Amygdala (tissue), 56 donors: ENCODE measurements around the gene CEACAM18.
"Not testable (repeated sequence)": the region's sequence is repeated elsewhere in the genome, so short reads cannot be mapped to it uniquely, and the experiment has no call there.

Experiments
- DNase-seq, 56 donors: peaks; one replicate each; lab custom pipeline; 2025; lab: John Stamatoyannopoulos, UW

CEACAM18 gene

DNA sequence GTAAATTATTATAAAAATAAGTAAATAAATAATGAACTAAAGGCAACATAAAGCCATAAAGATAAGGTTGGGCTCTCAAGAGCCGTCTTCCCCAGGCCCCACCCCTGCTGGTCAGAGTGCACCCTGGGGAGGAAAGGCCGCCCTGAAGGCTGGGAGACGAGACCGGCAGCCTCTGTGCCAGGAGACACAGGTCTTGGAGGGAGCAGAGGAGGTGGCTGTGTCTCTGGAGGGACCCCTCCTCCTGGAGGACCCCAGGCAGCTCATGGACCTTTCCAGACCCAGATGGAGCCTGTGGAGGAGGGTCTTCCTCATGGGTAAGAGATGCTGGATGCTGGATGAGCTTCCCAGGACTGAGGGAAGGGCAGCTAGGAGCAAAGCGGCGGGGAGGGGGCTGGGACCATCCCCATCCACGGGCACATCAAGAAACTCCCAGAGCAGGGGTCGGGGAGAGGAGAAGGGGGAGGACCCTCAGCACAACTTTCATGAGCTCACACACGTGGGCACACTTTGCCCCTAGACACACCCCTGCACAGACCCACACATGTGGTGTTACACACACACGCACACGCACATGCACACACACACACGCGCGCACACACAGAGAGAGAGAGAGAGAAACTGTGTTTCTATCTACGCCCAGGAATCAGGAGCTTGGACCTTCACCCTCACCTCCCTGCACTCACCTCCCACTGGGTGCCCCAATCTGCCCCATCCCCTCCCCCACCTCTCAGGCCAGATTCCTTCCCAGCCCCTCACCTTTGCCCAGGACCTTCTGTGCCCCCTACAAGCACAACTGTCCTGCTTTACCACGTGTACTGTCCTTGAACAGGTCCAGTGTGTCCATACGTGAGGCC, at the start of gene CEACAM18:
CEACAM18 (plus strand) TSS at position 159 of the 854 bp plus-strand sequence.
- DNase-seq, result no peak

DNA sequence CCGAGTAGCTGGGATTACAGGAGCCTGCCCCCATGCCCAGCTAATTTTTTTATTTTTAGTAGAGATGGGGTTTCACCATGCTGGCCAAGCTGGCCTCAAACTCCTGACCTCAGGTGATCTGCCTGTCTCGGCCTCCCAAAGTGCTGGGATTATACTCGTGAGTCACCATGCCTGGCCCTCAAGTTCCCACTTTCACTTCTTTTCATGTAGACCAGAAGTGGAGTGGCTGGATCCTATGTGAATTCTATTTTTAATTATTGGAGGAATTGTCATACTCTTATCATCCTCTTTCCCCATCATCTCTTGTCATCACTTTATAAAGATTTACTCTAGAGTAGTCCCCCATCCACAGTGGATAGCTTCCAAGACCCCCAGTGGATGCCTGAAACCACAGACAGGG, 48.1 kb upstream of the CEACAM18 start:
- no peak for DNase-seq

DNA sequence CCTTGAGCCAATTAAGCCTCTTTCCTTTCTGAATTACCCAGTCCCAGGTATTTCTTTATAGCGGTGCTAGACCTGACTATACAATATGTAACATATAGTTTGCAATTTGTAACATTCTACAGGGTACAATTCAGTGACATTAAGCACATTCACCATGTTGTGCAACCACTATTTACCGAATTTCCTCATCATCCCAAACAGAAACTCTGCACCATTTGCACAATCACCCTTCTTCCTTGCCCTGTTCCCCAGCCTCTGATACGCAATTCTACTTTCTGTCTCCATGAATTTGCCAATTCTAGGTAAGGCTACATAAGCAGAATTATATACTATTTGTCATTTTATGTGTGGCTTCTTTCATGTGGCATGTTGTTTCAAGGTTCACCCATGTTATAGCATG, 47.2 kb upstream of the CEACAM18 start:
- DNase-seq, result no peak

DNA sequence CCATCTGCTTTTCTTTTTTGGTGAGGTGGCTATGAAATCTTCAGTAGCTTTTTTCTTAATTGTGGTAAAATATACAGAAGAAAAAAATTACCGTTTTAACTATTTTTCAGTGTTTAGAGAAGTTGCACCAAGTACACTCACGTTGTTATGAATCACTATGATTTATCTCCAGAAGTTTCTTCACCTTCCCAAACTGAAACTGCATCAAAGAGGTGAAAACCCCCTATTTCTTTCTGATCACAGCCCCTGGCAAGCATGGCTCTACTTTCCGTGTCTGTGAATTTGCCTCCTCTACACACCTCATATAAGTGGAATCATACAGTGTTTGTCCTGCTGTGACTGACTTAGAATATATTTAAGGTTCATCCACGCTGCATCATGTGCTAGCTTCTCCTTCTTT, 45.3 kb upstream of the CEACAM18 start:
- no peak for DNase-seq

DNA sequence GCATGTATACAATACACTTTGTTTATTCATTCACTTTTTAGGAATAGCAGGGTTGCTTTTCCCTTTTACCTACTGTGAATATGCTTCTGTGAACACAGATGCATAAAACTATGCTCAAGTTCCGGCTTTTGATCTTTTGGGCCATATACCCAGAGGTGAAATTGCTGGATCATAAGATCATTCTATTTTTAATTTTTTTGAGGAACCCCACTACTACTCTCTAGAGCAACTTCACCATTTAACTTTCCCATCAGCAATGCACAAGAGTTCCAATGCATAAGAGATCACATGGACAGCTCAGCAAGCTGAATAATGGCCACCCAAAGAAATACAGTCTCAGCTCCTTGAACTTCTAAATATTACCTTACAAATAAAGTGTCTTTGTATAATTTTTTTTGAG, 43.9 kb upstream of the CEACAM18 start:
- DNase-seq, result no peak

DNA sequence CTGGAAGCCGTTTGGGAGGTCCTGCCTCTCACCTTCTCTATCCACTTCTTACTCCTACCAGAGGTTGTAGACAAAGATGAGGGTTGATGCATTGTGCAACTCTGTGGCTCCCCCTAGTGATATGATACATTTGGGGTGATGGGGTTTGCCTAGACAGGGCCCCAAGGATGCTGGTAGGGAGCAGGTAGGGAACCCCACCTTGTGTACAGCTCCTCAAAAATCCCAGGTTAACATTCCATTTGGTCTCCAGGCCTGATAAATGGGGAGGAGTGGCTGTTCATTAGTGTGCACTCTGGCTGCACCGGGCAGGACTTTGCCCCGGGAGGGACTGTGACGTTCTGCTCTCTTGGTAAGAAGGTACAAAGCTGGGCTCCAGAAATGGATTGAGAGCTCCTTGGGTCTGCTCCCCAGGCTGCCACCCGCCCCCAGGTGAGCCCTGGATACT, 39.3 kb upstream of the CEACAM18 start:
- no peak for DNase-seq

DNA sequence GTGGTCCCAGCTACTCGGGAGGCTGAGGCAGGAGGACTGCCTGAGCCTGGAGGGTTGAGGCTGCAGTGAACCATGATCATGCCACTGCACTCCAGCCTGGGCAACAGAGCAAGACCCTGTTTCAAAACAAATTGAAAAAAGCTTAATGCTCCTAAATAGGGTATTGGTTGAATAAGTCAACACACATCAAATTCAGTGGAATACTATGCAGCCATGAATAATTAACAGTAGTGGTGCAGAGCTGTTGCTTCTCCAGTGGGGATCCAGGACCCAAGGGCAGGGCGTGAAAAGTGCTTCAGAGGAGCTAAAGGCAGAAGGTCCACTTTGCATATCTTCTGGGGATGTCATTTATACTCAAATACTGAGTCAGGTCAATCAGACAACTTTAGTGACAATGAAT, 38.3 kb upstream of the CEACAM18 start:
- DNase-seq, result no peak

DNA sequence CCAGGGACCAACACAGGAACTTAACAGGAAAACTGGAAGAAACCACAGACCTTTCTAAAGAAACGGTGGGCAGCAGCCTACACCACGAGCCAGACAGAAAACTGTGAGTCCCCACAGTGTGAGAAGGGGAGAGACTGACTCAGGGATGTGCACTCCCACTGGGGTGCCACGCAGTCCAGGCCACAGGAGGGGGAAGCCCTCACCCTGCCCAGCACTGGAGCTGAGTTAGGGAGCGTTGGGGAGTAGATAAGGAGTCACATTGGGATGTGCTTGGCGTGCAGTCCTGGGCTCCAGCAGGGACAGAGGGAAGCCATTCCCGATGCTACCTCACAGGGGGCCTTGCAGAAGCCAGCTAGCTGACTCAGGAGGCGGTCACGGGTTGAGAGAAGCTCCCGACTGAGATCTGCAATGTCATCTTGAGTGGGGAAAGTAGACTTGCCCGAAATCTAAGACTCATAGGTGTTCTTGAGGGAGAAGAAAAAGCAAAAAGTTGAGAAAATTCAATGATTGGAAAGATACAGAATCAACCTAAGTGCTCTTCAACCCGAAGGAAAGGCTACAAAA, 37.4 kb upstream of the CEACAM18 start:
- no peak for DNase-seq

DNA sequence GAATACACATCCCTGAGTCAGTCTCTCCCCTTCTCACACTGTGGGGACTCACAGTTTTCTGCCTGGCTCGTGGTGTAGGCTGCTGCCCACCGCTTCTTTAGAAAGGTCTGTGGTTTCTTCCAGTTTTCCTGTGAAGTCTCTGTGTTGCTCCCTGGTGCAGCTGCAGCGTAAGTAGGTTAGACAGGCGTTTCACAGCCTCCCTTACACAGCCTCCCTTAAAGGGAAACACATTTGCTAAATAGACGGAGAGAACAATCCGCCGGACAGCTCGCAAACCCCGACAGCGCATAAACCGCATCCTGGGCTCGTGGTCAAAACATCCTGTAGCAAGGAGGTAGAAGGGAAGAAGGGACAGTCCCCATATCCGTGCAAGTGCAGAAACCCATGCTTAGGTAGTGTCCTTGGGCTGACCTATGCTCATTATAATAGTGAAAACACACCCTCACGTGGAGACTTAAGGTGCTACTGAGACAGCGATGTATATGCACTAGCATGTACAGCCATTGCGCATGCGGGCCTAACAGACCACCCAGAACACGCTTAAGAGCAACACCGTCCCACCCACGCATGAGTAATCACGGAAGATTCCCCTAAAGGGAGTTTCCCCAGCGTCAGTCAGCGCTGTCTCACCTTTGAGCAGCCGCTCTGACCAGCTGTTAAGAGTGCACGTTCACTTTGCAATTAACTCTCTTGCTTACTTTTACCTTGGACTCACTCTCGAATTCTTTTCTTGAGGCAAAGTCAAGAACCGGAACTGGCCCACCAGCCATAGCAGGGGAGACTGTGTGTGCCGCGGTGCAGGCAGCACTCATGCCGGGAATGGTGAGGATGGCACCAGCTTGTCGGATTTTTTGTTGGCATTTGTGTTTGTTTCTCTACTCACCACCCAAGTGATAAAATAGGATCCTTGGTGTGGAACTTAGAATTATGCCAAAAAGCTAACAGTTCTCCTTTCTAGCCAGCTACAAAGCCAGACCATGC, 36.6 kb upstream of the CEACAM18 start:
- no peak for DNase-seq

DNA sequence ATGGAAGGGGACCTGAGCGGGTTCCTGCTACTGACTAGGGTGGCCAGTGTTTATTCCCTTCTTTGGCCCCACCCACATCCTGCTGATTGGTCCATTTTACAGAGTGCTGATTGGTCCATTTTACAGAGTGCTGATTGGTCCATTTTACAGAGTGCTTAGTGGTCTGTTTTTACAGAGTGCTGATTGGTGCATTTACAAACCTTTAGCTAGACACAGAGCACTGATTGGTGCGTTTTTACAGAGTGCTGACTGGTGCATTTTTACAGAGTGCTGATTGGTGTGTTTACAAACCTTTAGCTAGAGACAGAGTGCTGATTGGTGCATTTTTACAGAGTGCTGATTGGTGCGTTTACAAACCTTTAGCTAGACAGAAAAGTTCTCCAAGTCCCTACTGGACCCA, 30.8 kb upstream of the CEACAM18 start:
- DNase-seq, result not testable (repeated sequence)

DNA sequence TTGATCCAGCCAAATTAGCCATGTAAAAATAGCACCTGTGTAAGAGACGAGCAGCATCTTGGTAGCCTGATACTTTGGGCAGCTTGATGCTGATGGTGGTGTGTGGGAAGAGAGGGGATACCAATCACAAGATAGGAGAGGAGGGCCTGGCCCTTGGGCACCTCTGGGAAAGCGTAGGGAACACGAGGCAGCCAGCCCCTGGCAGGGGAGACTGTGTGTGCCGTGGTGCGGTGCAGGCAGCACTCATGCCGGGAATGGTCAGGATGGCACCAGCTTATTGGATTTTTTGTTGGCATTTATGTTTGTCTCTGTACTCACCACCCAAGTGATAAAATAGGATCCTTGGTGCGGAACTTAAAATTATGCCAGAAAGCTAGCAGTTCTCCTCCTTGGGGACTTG, 30.3 kb upstream of the CEACAM18 start:
- DNase-seq, result no peak

DNA sequence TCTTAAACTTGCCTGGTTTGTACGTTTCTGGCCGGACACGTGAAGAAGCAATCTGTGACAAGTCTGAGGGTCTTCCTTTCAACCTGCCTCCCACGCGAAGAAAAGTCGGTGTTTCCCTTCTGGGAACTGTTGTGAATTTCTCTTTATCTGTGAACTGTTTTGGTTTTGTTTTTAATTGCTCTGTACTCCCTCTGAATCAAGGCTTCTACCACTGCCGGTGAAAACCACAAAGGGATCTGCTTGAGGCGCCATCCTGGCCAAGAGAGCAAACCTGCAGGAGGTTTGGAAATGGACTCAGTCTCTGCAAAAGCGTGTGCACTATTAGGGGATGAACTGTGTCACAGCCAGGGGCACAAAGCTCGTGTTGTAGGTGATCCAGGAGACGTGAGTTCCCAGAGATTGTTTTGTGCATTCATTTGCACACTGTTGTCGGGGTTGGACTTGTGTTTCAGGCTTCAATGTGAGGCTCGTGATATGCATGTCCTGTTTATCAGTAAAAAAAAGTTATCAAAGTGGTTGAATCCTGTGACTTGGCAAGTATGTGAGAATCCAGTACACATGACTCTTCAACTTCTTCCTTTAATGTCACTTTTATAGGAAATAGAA, 29.8 kb upstream of the CEACAM18 start:
- DNase-seq, result no peak

DNA sequence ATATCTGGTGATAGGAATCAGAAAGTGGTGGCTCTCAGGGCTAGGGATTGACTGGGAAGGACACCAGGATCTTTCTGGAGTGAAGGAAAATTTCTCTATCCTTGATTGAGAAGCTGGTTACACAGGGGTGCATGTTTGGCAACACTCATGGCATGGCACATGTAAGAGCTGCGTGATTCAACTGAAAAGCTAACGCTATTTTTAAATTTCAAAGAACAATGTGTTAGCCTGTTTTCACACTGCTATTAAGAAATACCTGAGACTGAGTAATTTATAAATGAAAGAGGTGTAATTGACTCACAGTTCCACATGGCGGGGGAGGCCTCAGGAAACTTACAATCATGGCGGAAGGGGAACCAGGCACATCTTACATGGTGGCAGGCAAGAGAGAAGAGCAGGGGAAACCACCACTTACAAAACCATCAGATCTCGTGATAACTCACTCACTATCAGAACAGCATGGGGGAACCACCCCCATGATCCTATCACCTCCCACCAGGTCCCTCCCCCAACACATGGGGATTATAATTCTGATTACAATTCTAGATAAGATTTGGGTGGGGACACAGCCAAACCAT, 27.5 kb upstream of the CEACAM18 start:
- no peak for DNase-seq

DNA sequence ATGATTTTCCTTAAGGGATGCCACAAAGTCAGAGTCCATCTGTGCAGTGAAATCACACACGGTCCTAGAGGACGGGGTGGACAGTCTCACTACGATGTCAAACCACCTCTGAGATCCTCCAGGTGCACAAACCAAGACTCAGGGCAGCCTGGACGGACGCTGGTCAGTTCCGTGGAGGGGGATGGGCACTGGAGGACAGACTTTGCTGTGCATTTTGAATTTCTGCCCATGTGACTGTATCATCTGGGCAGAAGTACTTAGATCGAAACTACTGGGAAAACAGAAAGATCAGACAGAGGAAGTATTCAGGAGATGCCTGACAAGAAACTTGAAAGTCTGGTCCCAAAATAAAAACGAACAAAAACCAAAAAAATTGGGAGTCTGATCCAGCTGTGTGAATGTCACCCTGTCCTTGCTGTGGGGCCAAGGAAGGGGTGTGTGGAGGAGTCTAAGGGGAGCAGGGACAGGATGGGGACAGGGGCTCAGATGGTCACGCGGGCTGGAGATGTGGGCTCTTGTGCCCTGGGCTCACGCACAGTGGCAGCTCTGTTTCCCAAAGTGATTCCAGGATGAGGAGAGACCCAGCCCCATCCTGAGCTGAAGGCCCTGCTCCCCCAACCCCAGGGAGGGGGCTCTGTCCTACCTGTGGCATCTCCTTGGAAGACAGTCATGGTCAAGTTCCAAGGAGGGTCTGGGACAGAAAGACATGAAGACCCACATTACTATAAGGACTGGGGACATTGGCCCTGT, 21.6 kb upstream of the CEACAM18 start:
- DNase-seq, result no peak

DNA sequence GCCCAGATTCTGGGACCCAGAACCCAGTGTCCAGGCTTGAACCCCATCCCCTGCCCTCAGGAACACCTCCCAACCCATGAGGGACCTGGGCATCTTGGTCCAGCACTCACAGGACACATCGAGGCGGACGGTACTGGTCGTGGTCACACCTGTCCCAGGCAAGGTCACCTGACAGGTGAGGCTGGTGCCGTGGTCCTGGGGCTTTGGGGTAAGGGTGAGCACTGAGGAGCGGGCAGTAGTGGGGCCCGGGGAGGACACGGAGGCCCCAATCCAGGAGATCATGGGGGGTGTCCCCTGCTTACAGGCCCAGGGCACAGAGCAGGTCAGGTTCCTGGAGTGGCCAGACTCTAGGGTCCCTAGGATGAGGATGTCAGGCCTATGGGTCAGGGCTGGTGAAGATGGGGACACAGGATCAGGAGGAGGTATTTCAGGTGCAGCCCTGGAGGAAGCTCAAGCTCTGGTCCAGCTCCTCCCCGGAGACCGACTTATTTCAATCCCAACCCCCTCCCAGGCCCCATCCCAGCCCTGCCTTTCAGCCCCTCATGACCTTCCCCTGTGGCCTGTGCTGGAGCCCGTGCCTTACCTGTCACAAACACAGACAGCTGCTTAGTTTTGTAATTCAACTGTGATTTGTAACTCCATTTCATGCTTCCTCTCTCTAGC, 20.9 kb upstream of the CEACAM18 start:
- no peak for DNase-seq

DNA sequence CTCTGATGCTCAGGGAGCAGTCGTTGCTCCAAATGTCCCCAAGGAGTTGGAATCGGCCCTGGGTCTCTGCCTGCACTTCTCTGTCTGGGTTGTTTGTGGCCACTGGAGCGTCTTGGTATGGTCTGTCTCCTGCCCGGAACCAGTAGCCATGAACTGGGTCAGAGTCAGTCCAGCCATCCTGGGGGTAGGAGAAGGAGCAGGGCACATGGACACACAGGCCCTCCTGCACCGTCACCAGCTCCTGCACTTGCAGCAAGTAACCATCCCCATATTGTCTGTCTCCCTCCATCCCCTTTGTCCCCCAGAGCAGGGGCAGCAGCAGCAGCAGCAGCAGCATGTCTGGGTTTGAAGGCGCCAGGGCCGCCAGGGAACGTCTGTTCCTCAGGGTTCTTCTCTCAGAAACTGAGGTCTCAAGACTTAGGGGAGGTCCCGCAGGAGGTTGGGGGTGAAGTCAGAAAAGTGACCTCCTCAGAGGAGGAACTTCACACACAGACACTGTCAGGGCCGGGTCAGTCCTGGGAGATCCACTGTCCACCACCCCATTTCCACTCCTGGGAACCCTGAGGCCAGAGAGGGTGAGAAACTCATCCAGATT, 20.2 kb upstream of the CEACAM18 start, which contains the start of gene SIGLEC8:
SIGLEC8 (minus strand) TSS at position 404 of the 595 bp plus-strand sequence; CDS start at position 337, 67 bp downstream.
- no peak for DNase-seq

DNA sequence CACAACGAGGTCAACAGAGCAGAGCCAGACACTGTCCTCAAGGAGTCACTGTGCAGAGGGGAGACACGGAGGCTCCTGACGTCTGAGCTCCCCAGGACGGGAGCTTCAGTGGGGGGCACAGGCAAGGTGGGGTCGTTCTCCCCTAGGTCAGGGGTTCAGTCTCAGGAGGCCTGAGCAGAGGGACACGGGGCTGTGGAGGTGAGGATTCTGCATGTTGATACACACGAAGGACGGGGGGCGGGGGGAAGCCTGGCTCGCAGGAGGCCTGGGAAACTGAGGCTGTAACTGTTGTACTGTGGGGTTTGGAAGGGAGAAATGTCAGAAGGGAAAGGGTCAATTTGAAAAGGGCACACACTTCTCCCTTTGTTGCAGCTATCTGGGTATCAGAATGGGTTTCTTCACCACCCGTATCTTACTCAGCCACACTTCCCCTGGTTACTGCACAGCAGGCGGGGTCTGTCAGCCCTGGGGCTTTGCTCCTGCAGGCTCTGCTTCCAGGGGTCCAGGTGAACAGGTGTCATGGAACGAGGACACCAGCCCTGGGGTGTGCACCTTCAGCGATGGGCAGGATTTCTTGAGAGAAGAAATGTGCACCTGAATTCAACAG, 19.3 kb upstream of the CEACAM18 start:
- no peak for DNase-seq
